ENCODE results near the gene CHRNB4.

Gene CHRNB4

DNA sequence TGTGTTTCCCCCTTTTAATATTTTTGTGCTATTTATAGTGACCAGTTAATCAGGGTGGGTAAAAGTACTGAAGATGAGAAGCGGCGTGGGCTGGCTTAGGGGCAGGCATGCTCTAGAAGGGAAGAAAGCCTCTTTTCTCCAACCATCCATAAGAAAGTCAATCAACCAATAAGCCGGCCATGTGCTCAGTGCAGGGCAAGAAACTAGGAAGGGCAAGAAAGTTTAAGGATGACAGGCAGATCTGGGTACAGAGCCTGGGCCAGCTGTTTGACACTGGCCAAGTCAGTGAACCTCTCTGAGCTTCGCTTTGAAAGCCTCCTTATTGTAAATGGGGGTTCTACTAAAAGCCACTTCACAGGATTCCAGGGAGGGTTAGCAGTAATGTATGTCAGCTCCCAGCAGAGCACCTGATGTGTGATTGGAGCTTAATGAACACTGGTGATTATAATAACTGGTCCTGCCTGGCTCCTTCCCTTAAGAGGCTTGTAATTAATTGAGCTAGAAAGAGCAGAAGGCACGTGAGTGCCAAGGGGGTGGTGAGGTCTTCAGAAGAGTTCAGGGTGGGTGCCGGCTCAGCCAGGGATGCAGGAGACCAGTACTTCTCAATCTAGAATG lies 14.5 kb downstream of the CHRNB4 start:
- H3K4me3 ChIP-seq: no peak overlapping the region
- DNase-seq (ENCODE audit: low spot score): no peak
- H3K27ac ChIP-seq: no peak overlapping the region
- TF ChIP-seq, protein P1, sequence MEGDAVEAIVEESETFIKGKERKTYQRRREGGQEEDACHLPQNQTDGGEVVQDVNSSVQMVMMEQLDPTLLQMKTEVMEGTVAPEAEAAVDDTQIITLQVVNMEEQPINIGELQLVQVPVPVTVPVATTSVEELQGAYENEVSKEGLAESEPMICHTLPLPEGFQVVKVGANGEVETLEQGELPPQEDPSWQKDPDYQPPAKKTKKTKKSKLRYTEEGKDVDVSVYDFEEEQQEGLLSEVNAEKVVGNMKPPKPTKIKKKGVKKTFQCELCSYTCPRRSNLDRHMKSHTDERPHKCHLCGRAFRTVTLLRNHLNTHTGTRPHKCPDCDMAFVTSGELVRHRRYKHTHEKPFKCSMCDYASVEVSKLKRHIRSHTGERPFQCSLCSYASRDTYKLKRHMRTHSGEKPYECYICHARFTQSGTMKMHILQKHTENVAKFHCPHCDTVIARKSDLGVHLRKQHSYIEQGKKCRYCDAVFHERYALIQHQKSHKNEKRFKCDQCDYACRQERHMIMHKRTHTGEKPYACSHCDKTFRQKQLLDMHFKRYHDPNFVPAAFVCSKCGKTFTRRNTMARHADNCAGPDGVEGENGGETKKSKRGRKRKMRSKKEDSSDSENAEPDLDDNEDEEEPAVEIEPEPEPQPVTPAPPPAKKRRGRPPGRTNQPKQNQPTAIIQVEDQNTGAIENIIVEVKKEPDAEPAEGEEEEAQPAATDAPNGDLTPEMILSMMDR (IDR thresholded peaks at IDR 0.05): no peak

- no peak overlapping the region for H3K27ac ChIP-seq
- TF ChIP-seq, protein P1 (IDR thresholded peaks at IDR 0.05): no peak
- no peak overlapping the region for H3K4me3 ChIP-seq
- DNase-seq (ENCODE audit: low spot score): no peak
These were observed 15.3 kb downstream of the CHRNB4 start for GRCh38 chr15:78625606-78626280.

DNA sequence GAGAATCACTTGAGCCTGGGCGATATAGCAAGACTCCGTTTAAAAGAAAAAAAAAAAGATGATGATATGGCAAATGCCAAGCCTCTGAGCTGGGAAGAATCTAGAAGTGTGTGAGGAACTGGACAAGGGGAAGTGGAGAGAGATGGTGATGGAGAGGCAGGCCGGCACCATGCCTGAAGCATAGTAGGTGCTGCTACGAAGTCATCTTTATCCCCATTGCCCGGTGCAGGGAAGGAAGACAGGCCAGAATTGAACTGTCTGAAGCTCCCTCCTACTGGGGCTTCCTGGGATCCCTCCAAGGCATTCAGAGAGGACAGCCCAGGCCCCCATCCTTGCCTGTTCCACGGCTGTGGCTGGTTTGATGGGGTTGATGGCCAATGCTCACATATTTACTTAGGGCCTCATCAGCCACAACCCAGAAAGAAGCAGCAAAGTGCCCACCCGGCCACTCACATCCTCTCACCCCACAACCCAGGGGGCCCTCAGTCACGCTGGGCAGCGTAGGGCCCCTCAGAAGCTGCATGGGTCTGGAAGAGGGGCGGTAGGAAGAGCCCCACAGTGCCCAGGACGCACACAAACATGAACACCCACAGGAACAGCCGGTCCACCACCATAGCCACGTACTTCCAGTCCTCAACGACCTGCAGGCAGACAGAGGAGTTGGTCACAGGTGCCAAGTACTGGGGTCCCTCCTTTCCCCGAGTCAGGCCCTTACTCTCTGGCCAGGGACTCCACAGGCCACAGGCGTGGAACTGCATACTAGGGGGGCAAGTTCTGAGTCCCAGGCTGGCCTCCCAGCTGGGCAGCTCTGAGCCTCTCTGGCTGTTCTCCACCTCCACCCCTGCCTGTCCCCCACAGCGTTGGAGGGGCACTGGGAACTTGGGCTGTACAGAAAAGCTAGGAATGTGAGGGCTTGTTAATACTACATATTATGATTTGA lies 16.1 kb downstream of the CHRNB4 start:
- no peak overlapping the region for H3K27ac ChIP-seq
- no peak for DNase-seq (ENCODE audit: low spot score)
- no peak overlapping the region for H3K4me3 ChIP-seq
- TF ChIP-seq, protein P1 (IDR thresholded peaks at IDR 0.05): no peak

- Histone ChIP-seq H3K4me3 (no peak overlapping the region), H3K27ac (no peak overlapping the region)
- no peak for DNase-seq (ENCODE audit: low spot score)
- TF ChIP-seq, protein P1 (IDR thresholded peaks at IDR 0.05): no peak
These were observed 17.1 kb downstream of the CHRNB4 start for GRCh38 chr15:78623786-78624497.

DNA sequence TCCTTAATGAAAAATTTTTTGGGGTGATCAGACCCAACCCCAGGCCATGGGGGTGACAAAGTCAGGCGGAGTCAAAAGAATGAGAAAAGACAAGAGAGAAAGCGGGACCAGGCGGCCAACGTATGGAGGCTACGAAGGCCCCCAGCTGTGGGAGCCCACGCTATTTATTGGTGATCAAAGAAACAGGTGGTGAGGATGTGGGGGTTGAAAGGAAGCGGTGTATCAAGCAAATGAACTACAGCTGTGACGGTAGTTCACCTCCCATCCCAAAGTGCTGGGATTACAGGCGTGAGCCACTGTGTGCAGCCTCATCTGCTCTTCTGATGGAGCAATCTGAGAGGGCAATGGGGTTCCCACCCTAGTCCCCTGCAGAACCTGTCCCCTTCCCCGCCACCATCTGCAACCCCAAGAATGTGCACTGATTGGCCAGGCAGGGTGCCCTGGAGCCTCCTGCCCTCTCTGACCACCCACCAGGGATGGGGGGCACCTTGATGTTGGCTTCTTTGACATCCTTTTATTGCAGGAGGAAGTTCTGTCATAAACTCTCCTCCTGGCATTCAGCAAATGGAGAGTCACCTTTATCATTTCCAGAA lies 19.1 kb downstream of the CHRNB4 start:
- no peak for DNase-seq (ENCODE audit: low spot score)
- TF ChIP-seq, protein P1 (IDR thresholded peaks at IDR 0.05): no peak
- no peak overlapping the region for H3K4me3 ChIP-seq
- no peak overlapping the region for H3K27ac ChIP-seq
